GM18868 (cell line): ENCODE results near the gene GDI1.
"Not testable (repeated sequence)": the region's sequence is repeated elsewhere in the genome, so short reads cannot be mapped to it uniquely, and the experiment has no call there.

Experiments used
- ATAC-seq: cut with Tn5 transposase; IDR thresholded peaks from one replicate; pipeline ENCODE4 v1.9.1; 2021; ENCODE audit warnings: mild to moderate bottlenecking, moderate library complexity; ENCODE audit not compliant: unreplicated experiment

GDI1 gene

GRCh38 chrX:154436983-154437752, at the start of gene GDI1:
GDI1 (plus strand) TSS chrX:154437154; CDS start chrX:154437255, 101 bp downstream.
- ATAC-seq: peak; percentile 39

- ATAC-seq: peak; percentile 26
Observed at GRCh38 chrX:154388094-154388493, 48.9 kb upstream of the GDI1 start.

GRCh38 chrX:154388649-154389048, 48.3 kb upstream of the GDI1 start:
- ATAC-seq: not testable (repeated sequence)

- peak; percentile 68 for ATAC-seq
Observed at GRCh38 chrX:154389812-154390747, 46.9 kb upstream of the GDI1 start.

GRCh38 chrX:154396363-154396762, 40.6 kb upstream of the GDI1 start:
- ATAC-seq: not testable (repeated sequence)

GRCh38 chrX:154396973-154397887, 39.7 kb upstream of the GDI1 start:
- peak; percentile 53 for ATAC-seq

- ATAC-seq: peak; percentile 88
Observed at GRCh38 chrX:154397888-154398667, 38.9 kb upstream of the GDI1 start, which contains the start of gene RPL10. RPL10 (plus strand) TSS chrX:154398377; CDS start chrX:154398520, 143 bp downstream.

- no peak for ATAC-seq
Observed at GRCh38 chrX:154398668-154399526, 38.1 kb upstream of the GDI1 start.

- no peak for ATAC-seq
Observed at GRCh38 chrX:154399527-154400368, 37.2 kb upstream of the GDI1 start.

GRCh38 chrX:154400369-154400817, 36.6 kb upstream of the GDI1 start:
- ATAC-seq: not testable (repeated sequence)

- ATAC-seq: no peak
Observed at GRCh38 chrX:154401045-154401799, 35.7 kb upstream of the GDI1 start.

- no peak for ATAC-seq
Observed at GRCh38 chrX:154401918-154402621, 34.9 kb upstream of the GDI1 start.

GRCh38 chrX:154402622-154403127, 34.3 kb upstream of the GDI1 start:
- no peak for ATAC-seq

- no peak for ATAC-seq
Observed at GRCh38 chrX:154403192-154403591, 33.8 kb upstream of the GDI1 start.

GRCh38 chrX:154403858-154404257, 33.1 kb upstream of the GDI1 start:
- no peak for ATAC-seq

GRCh38 chrX:154404625-154405192, 32.2 kb upstream of the GDI1 start:
- no peak for ATAC-seq
